Measurements from ENCODE around the gene SNX32. TPM values are rescaled to one million over a fixed set of nuclear protein-coding genes. Genes with fewer than 3 reads are reported as not detected.

Gene SNX32
- total RNA-seq, 1 experiment from 2014 or later: not detected

GRCh38 chr11:65849771-65850216, 16.0 kb downstream of the SNX32 start:
- intact Hi-C loops (cut with micrococcal nuclease): no loop called here
- DNase-seq (ENCODE audit: low read depth, low spot score) (no peak), ATAC-seq (no peak)
- Histone ChIP-seq H3K9ac (ENCODE audit: low read length) (no peak overlapping the region), H3K4me1 (ENCODE audit: control insufficient read depth in 1 of 2, insufficient read depth in 2 of 2, low read length in 2 of 2) (no peaks in the 10 kb centered on the region; a peak in 1 of 4 replicates), H3K27ac (ENCODE audit: low read depth, low read length) (no peak overlapping the region), H3K4me3 (replicated peaks in 1 of 2; ENCODE audit: low read depth in 1 of 2, low read length in 2 of 2) (no peak overlapping the region), H3K79me2 (ENCODE audit: insufficient read depth, low read length) (peaks cover 10% of the 10 kb centered on the region), H3K36me3 (ENCODE audit: control insufficient read depth in 1 of 2, insufficient read depth in 2 of 2, low read length in 2 of 2) (peaks cover 14 to 35% of the 10 kb centered on the region in 2 experiments), H4K20me1 (ENCODE audit: insufficient read depth) (no peaks in the 10 kb centered on the region), H3K4me2 (ENCODE audit: low read length) (no peak overlapping the region), H3K9me3 (ENCODE audit: control insufficient read depth in 1 of 2, insufficient read depth in 1 of 2, low read depth in 1 of 2, low read length in 2 of 2) (no peaks in the 10 kb centered on the region; a peak in 1 of 4 replicates), H3K9me2 (ENCODE audit: insufficient read depth) (no peaks in the 10 kb centered on the region), H3K27me3 (ENCODE audit: insufficient read depth, low read length) (no peaks in the 10 kb centered on the region), H2AFZ (ENCODE audit: low read depth, low read length, poor library complexity, severe bottlenecking) (no peak overlapping the region)
- BruUV-seq (replicated peaks): no TSS peak
- CTCF ChIA-PET: interaction anchor here (1.0 to 2.4 kb wide), 5 partner anchors 10 to 138 kb away, joined by 3 to 10 read pairs (median 4); partner anchors contain the start of genes FIBP, KAT5 and MUS81
- POLR2A ChIA-PET: interaction anchor here (1.1 to 4.2 kb wide), 3 partner anchors 8 to 20 kb away, joined by 4 to 16 read pairs (median 4); partner anchors contain the start of gene CFL1
- RAD21 ChIA-PET (ENCODE audit: low non-redundant PET in 1 of 2, low total read pairs in 2 of 2, uncharacterized antibody in 2 of 2, unreplicated experiment in 2 of 2): no interaction called here
- no peak for TF ChIP-seq SP1 (IDR thresholded peaks at IDR 0.05; ENCODE audit: low read depth)
- TF ChIP-seq CEBPB (IDR thresholded peaks at IDR 0.05; ENCODE audit: low read depth): no peak
- TF ChIP-seq ZBTB33 (IDR thresholded peaks at IDR 0.05; ENCODE audit: extremely low read depth, insufficient replicate concordance, low read length): no peak
- no peak for TF ChIP-seq POLR2AphosphoS5 (IDR thresholded peaks at IDR 0.05; ENCODE audit: low read depth, low read length)
- TF ChIP-seq CTCF (IDR thresholded peaks at IDR 0.05 in 2 of 3, conservative IDR thresholded peaks at IDR 0.05 in 1 of 3; ENCODE audit: borderline replicate concordance in 1 of 3, insufficient read depth in 1 of 3, low read depth in 2 of 3, low read length in 2 of 3): no peak
- no peak for TF ChIP-seq POLR2A (IDR thresholded peaks at IDR 0.05; ENCODE audit: borderline replicate concordance, extremely low read depth, insufficient read depth, insufficient read length)
- TF ChIP-seq REST (IDR thresholded peaks at IDR 0.05; ENCODE audit: low read depth): no peak
- no peak for TF ChIP-seq CBX3 (IDR thresholded peaks at IDR 0.05; ENCODE audit: low read depth)
- TF ChIP-seq FOSL1 (IDR thresholded peaks at IDR 0.05; ENCODE audit: low read depth): no peak
- no peak for TF ChIP-seq JUND (IDR thresholded peaks at IDR 0.05)
- TF ChIP-seq ZNF274 (IDR thresholded peaks at IDR 0.05; ENCODE audit: low read depth, low read length): no peak
- no peak for TF ChIP-seq TCF7L2 (IDR thresholded peaks at IDR 0.05; ENCODE audit: borderline replicate concordance, extremely low read depth, insufficient read depth, insufficient read length)
- TF ChIP-seq ZFX (IDR thresholded peaks at IDR 0.05): no peak
- no peak for TF ChIP-seq SIN3A (IDR thresholded peaks at IDR 0.05; ENCODE audit: low read depth)
- no peak for TF ChIP-seq YY1 (IDR thresholded peaks at IDR 0.05; ENCODE audit: extremely low read depth, insufficient replicate concordance, low read depth, low read length)
- TF ChIP-seq MAX (IDR thresholded peaks at IDR 0.05): no peak
- no peak for TF ChIP-seq ELF1 (IDR thresholded peaks at IDR 0.05; ENCODE audit: borderline replicate concordance, low read depth)

Data from HCT116 (cell line).